K562 (cell line): ENCODE measurements around the gene CTDSPL. TPM values are rescaled to one million over a fixed set of nuclear protein-coding genes. Genes with fewer than 3 reads are reported as not detected.

Experiments
- ATAC-seq: fragments of 200-7000 bp; cut with Tn5 transposase; 3 replicates; pipeline ENCODE4 v1.9.1; 2020; ENCODE audit warnings: moderate library complexity
- BruUV-seq: library from RNA; stranded (reverse); fragments of 400-500 nt; replicated peaks from 2 replicates; lab custom pipeline; 2021; lab: Mats Ljungman, UMichigan
- CTCF ChIA-PET: fragments of 300-600 bp; formaldehyde crosslinking; extraction: SDS; loops from one replicate; lab custom pipeline; 2021; ENCODE audit warnings: low intra/inter-chr PET ratio; lab: Yijun Ruan, JAX
- POLR2A ChIA-PET: fragments of 300-600, 350-650 bp; sonication (Branson Sonifier 250); formaldehyde crosslinking; extraction: SDS; loops from one replicate; lab custom pipeline; 2021; ENCODE audit warnings: antibody characterized with exemption, inconsistent platforms; lab: Yijun Ruan, JAX
- DNase-seq, 4 experiments: peaks; one replicate each; pipeline versions ENCODE4 v3.0.0 to v3.0.0-alpha.2; 2011 to 2018; ENCODE audit warnings: low spot score in 3 of 4, mixed read lengths in 3 of 4; ENCODE audit errors: extremely low read depth in 1 of 4
- FAIRE-seq: peaks from 2 replicates; lab custom pipeline; 2011; peaks lifted over from hg19 to GRCh38; lab: Jason Lieb, UNC
- H2AFZ ChIP-seq: 2 replicates; pipeline ENCODE4 v1.6.0; 2011; ENCODE audit warnings: low read depth, low read length, control low read depth, inconsistent platforms
- H3K27ac ChIP-seq: fragments of 200-600 bp; 3 replicates; pipeline ENCODE4 v1.8.0; 2011; ENCODE audit warnings: low read depth, mild to moderate bottlenecking, control low read depth, inconsistent platforms, low read length, moderate library complexity, mixed read lengths; ENCODE audit errors: extremely low read depth
- H3K27me3 ChIP-seq, 2 experiments: fragments of 300-600 bp in 1 of 2; 2 replicates in 1 of 2; 3 replicates in 1 of 2; pipeline versions ENCODE4 v1.6.0 to v1.8.0; 2011; ENCODE audit warnings: inconsistent platforms in 2 of 2, low read length in 2 of 2, mild to moderate bottlenecking in 1 of 2, mixed read lengths in 1 of 2, moderate library complexity in 1 of 2; ENCODE audit not compliant: control insufficient read depth in 2 of 2, insufficient read depth in 2 of 2
- H3K36me3 ChIP-seq: fragments of 300-600 bp; 3 replicates; pipeline ENCODE4 v1.8.0; 2011; ENCODE audit warnings: mild to moderate bottlenecking, low read length, inconsistent platforms; ENCODE audit not compliant: control insufficient read depth, insufficient read depth
- H3K4me1 ChIP-seq, 2 experiments: fragments of 200-600 bp in 1 of 2; replicated peaks in 1 of 2; 2 replicates in 1 of 2; 3 replicates in 1 of 2; pipeline versions ENCODE4 v1.5.1 to v1.8.0; 2011; ENCODE audit warnings: inconsistent platforms in 2 of 2, low read length in 2 of 2, mild to moderate bottlenecking in 1 of 2, mixed read lengths in 1 of 2, moderate library complexity in 1 of 2; ENCODE audit not compliant: control insufficient read depth in 2 of 2, insufficient read depth in 2 of 2
- H3K4me2 ChIP-seq: 2 replicates; pipeline ENCODE4 v1.6.1; 2011; ENCODE audit warnings: low read length, control low read depth, inconsistent platforms, mixed read lengths; ENCODE audit not compliant: insufficient read depth
- H3K4me3 ChIP-seq: fragments of 200-600 bp; sonication (generic), shearing (Covaris generic); 2 replicates; pipeline ENCODE4 v1.5.1; 2016; ENCODE audit warnings: control low read depth, inconsistent platforms
- H3K79me2 ChIP-seq: fragments of 200-600 bp; 3 replicates; pipeline ENCODE4 v1.8.0; 2011; ENCODE audit warnings: low read length, inconsistent platforms; ENCODE audit not compliant: control insufficient read depth, insufficient read depth
- H3K9ac ChIP-seq, 2 experiments: 2 replicates each; pipeline versions ENCODE4 v1.6.0 to v1.6.1; 2011; ENCODE audit warnings: low read depth in 2 of 2, low read length in 2 of 2, control low read depth in 1 of 2, inconsistent platforms in 1 of 2, mild to moderate bottlenecking in 1 of 2, mixed read lengths in 1 of 2; ENCODE audit not compliant: insufficient read depth in 1 of 2
- H3K9me1 ChIP-seq: one replicate; pipeline ENCODE4 v1.6.0; 2011; ENCODE audit warnings: inconsistent platforms, mild to moderate bottlenecking, low read length, moderate library complexity; ENCODE audit not compliant: control insufficient read depth, insufficient read depth
- H3K9me3 ChIP-seq: replicated peaks from 2 replicates; pipeline ENCODE4 v1.5.1; 2011; ENCODE audit warnings: low read depth, low read length, inconsistent platforms; ENCODE audit not compliant: control insufficient read depth, insufficient read depth
- H4K20me1 ChIP-seq: replicated peaks from 2 replicates; pipeline ENCODE4 v1.6.1; 2011; ENCODE audit warnings: low read length, inconsistent platforms, mixed read lengths; ENCODE audit not compliant: control insufficient read depth, insufficient read depth
- CREBBP ChIP-seq: IDR thresholded peaks from one replicate; pipeline ENCODE4 v1.6.1; 2012; ENCODE audit warnings: low read depth, mild to moderate bottlenecking, control low read depth, inconsistent platforms, low read length
- FUS ChIP-seq: fragments of 200-400 bp; formaldehyde crosslinking; optimal IDR thresholded peaks from 2 replicates; pipeline ENCODE3; 2017; ENCODE audit warnings: low read depth, low read length
- GATA2 ChIP-seq: sonication (generic); formaldehyde crosslinking; IDR thresholded peaks from 2 replicates; pipeline ENCODE4 v1.4.0; 2020; ENCODE audit warnings: mild to moderate bottlenecking, missing genetic modification reagents
- HNRNPH1 ChIP-seq: fragments of 200-400 bp; formaldehyde crosslinking; optimal IDR thresholded peaks from 2 replicates; pipeline ENCODE3; 2017; ENCODE audit warnings: low read depth, mild to moderate bottlenecking, low read length, moderate library complexity
- HNRNPLL ChIP-seq: fragments of 200-400 bp; formaldehyde crosslinking; IDR thresholded peaks from 2 replicates; pipeline ENCODE4 v1.6.1; 2017; ENCODE audit warnings: low read length, low read depth, mild to moderate bottlenecking; ENCODE audit not compliant: poor library complexity, severe bottlenecking
- KDM4B ChIP-seq, 2 experiments: fragments of 450-650 bp in 1 of 2; sonication (generic) in 1 of 2; IDR thresholded peaks; 2 replicates each; pipeline ENCODE4 v1.6.1; 2016 to 2017; ENCODE audit warnings: borderline replicate concordance in 2 of 2, antibody characterized with exemption in 1 of 2, low read depth in 1 of 2, mild to moderate bottlenecking in 1 of 2
- POLR3G ChIP-seq: IDR thresholded peaks from 2 replicates; pipeline ENCODE4 v1.6.1; 2011; ENCODE audit not compliant: insufficient read length, insufficient replicate concordance; ENCODE audit errors: extremely low read depth
- ZNF384 ChIP-seq: IDR thresholded peaks from 2 replicates; pipeline ENCODE4 v1.6.1; 2012; ENCODE audit warnings: low read depth, low read length, improper control_type of control experiment
- ZNF592 ChIP-seq: fragments of 450-650 bp; IDR thresholded peaks from 2 replicates; pipeline ENCODE4 v1.6.1; 2017; ENCODE audit warnings: antibody characterized with exemption, mild to moderate bottlenecking
- WGBS: fragments of 100-300 bp; shearing (Covaris generic); methylation state at CpG from one replicate; pipeline ENCODE4 v1.1.6; 2016; ENCODE audit warnings: low coverage, mixed read lengths; ENCODE audit not compliant: insufficient coverage; ENCODE audit errors: missing lambda C conversion rate; 5-methylcytosine and 5-hydroxymethylcytosine counted together
- in situ Hi-C: fragments of 300-500 bp; cut with MboI; formaldehyde crosslinking; loops from 4 replicates; pipeline ENCODE4 v1.15.0; 2018; ENCODE audit warnings: inconsistent platforms, mixed read lengths
- intact Hi-C: fragments of 100-400 bp; cut with micrococcal nuclease; formaldehyde crosslinking; loops from 2 replicates; pipeline ENCODE4 v1.14.2; 2022
- polyA plus RNA-seq, 8 experiments: library from polyadenylated mRNA; depleted of rRNA in 4 of 8; stranded (reverse) in 5 of 8; unstranded in 3 of 8; fragments of >200 nt; fragmentation: Nextera tagmentation in 2 of 8; fragmentation: Illumina TruSeq in 1 of 8; extraction: Ambion mirVana in 2 of 8; extraction: Trizol in 1 of 8; gene quantifications; 2 replicates each; pipeline versions ENCODE4 v1.2.1 to v1.2.3, GENCODE V29; 2011 to 2014; ENCODE audit warnings: inconsistent platforms in 1 of 8, missing spikeins in 1 of 8
- total RNA-seq, 7 experiments: library from RNA; depleted of rRNA in 6 of 7; stranded (reverse); fragments of >200 nt in 6 of 7; fragmentation: Illumina TruSeq in 2 of 7; extraction: Trizol in 2 of 7; gene quantifications; 2 replicates each; pipeline versions ENCODE4 v1.2.1 to v1.2.3, GENCODE V29; 2011 to 2021; ENCODE audit warnings: low replicate concordance in 1 of 7
- TF ChIP-seq, protein P1 (sequence below): fragments of 450-650 bp; IDR thresholded peaks from 2 replicates; pipeline ENCODE4 v1.6.1; 2014; ENCODE audit warnings: low read depth, mild to moderate bottlenecking, moderate library complexity, borderline replicate concordance
- TF ChIP-seq, protein P2 (sequence below): fragments of 450-650 bp; IDR thresholded peaks from 2 replicates; pipeline ENCODE4 v1.7.1; 2018; ENCODE audit warnings: mild to moderate bottlenecking, low read depth; ENCODE audit not compliant: partially characterized antibody
- TF ChIP-seq, protein P3 (sequence below): sonication (generic); formaldehyde crosslinking; IDR thresholded peaks from 2 replicates; pipeline ENCODE4 v1.8.0; 2022; ENCODE audit warnings: mild to moderate bottlenecking, missing genetic modification reagents

Gene CTDSPL
- total and polyA plus RNA-seq, 9 of the 15 experiments (the other 6 are each of a cell fraction or from before 2014, with no cell fraction given): 5.1 to 19.3 (median 11.3) TPM

GRCh38 chr3:37896827-37897226, 35.1 kb downstream of the CTDSPL start:
- intact Hi-C loops: no loop called here
- Histone ChIP-seq H2AFZ (no peak overlapping the region), H3K9ac (no peak overlapping the region), H3K9me3 (no peaks in the 10 kb centered on the region), H3K79me2 (no peaks in the 10 kb centered on the region; the same call in 2 of the 3 replicates), H3K27me3 (no peaks in the 10 kb centered on the region; a peak in 2 of 5 replicates), H3K4me1 (peaks cover 0 to 35% of the 10 kb centered on the region in 2 experiments; a peak in 3 of 5 replicates), H3K9me1 (no peaks in the 10 kb centered on the region), H3K4me2 (no peak overlapping the region), H3K4me3 (no peak overlapping the region), H3K27ac (no peak overlapping the region), H4K20me1 (no peaks in the 10 kb centered on the region), H3K36me3 (no peaks in the 10 kb centered on the region)
- ATAC-seq (no peak), FAIRE-seq (no peak), DNase-seq (no peak)
- POLR2A ChIA-PET: interaction anchor here (0.7 to 2.6 kb wide), 3 partner anchors 9 to 22 kb away, joined by 3 to 13 read pairs (median 3); no protein-coding TSS in a partner anchor
- WGBS: 8% methylated on average over 2 of the region's 2 CpGs
- in situ Hi-C loops: no loop called here
- CTCF ChIA-PET: no interaction called here
- no TSS peak for BruUV-seq
- TF ChIP-seq, protein P1, sequence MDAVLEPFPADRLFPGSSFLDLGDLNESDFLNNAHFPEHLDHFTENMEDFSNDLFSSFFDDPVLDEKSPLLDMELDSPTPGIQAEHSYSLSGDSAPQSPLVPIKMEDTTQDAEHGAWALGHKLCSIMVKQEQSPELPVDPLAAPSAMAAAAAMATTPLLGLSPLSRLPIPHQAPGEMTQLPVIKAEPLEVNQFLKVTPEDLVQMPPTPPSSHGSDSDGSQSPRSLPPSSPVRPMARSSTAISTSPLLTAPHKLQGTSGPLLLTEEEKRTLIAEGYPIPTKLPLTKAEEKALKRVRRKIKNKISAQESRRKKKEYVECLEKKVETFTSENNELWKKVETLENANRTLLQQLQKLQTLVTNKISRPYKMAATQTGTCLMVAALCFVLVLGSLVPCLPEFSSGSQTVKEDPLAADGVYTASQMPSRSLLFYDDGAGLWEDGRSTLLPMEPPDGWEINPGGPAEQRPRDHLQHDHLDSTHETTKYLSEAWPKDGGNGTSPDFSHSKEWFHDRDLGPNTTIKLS: no peak
- no peak for TF ChIP-seq GATA2
- TF ChIP-seq POLR3G: no peak
- no peak for TF ChIP-seq FUS
- TF ChIP-seq ZNF384: no peak
- no peak for TF ChIP-seq HNRNPLL
- TF ChIP-seq ZNF592: no peak
- TF ChIP-seq HNRNPH1: no peak
- no peak for TF ChIP-seq CREBBP
- TF ChIP-seq, protein P2, sequence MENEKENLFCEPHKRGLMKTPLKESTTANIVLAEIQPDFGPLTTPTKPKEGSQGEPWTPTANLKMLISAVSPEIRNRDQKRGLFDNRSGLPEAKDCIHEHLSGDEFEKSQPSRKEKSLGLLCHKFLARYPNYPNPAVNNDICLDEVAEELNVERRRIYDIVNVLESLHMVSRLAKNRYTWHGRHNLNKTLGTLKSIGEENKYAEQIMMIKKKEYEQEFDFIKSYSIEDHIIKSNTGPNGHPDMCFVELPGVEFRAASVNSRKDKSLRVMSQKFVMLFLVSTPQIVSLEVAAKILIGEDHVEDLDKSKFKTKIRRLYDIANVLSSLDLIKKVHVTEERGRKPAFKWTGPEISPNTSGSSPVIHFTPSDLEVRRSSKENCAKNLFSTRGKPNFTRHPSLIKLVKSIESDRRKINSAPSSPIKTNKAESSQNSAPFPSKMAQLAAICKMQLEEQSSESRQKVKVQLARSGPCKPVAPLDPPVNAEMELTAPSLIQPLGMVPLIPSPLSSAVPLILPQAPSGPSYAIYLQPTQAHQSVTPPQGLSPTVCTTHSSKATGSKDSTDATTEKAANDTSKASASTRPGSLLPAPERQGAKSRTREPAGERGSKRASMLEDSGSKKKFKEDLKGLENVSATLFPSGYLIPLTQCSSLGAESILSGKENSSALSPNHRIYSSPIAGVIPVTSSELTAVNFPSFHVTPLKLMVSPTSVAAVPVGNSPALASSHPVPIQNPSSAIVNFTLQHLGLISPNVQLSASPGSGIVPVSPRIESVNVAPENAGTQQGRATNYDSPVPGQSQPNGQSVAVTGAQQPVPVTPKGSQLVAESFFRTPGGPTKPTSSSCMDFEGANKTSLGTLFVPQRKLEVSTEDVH: no peak
- TF ChIP-seq, protein P3, sequence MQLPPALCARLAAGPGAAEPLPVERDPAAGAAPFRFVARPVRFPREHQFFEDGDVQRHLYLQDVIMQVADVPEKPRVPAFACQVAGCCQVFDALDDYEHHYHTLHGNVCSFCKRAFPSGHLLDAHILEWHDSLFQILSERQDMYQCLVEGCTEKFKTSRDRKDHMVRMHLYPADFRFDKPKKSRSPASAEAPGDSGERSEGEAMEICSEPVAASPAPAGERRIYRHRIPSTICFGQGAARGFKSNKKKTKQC (CRISPR knock-in tag): no peak
- no peak for TF ChIP-seq KDM4B (IDR thresholded peaks at IDR 0.05; ENCODE audit: borderline replicate concordance in 2 of 2, low read depth in 1 of 2)
